Measurements from ENCODE around the gene CAPN14. TPM values are rescaled to one million over a fixed set of nuclear protein-coding genes. Genes with fewer than 3 reads are reported as not detected.

The CAPN14 gene, protein sequence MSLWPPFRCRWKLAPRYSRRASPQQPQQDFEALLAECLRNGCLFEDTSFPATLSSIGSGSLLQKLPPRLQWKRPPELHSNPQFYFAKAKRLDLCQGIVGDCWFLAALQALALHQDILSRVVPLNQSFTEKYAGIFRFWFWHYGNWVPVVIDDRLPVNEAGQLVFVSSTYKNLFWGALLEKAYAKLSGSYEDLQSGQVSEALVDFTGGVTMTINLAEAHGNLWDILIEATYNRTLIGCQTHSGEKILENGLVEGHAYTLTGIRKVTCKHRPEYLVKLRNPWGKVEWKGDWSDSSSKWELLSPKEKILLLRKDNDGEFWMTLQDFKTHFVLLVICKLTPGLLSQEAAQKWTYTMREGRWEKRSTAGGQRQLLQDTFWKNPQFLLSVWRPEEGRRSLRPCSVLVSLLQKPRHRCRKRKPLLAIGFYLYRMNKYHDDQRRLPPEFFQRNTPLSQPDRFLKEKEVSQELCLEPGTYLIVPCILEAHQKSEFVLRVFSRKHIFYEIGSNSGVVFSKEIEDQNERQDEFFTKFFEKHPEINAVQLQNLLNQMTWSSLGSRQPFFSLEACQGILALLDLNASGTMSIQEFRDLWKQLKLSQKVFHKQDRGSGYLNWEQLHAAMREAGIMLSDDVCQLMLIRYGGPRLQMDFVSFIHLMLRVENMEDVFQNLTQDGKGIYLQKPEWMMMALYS
- total RNA-seq (0.21 and 0.39 TPM in 2 replicates), polyA plus RNA-seq (not detected in 2 replicates)

GRCh38 chr2:31217465-31218200 lies at the start of gene CAPN14:
Gene CAPN14 (minus strand): TSS chr2:31217515. CDS start chr2:31205447, 12,068 bp downstream.
- Histone ChIP-seq H3K27ac (no peak within 1 kb of the TSS), H3K27me3 (no peaks in the 10 kb centered on the region), H3K36me3 (no peaks in the 10 kb centered on the region), H3K4me3 (no peak within 1 kb of the TSS), H3K9me3 (ENCODE audit: low read depth) (no peaks in the 10 kb centered on the region), H3K4me1 (ENCODE audit: low read depth) (no peaks in the 10 kb centered on the region)
- TF ChIP-seq CTCF (IDR thresholded peaks at IDR 0.05; ENCODE audit: low read depth, low read length), result no peak
- no peak for DNase-seq (ENCODE audit: low read depth in 1 of 2, low spot score in 1 of 2)

- Histone ChIP-seq H3K27me3 (no peaks in the 10 kb centered on the region), H3K36me3 (no peaks in the 10 kb centered on the region), H3K27ac (no peak overlapping the region), H3K4me1 (ENCODE audit: low read depth) (no peaks in the 10 kb centered on the region), H3K9me3 (ENCODE audit: low read depth) (no peaks in the 10 kb centered on the region), H3K4me3 (no peak overlapping the region)
- DNase-seq (ENCODE audit: low read depth in 1 of 2, low spot score in 1 of 2), result no peak
- no peak for TF ChIP-seq CTCF (IDR thresholded peaks at IDR 0.05; ENCODE audit: low read depth, low read length)
These were observed 49.5 kb upstream of the CAPN14 start for GRCh38 chr2:31266804-31267203.

GRCh38 chr2:31265234-31265633 lies 47.9 kb upstream of the CAPN14 start:
- Histone ChIP-seq H3K4me3 (no peak overlapping the region), H3K4me1 (ENCODE audit: low read depth) (no peaks in the 10 kb centered on the region), H3K36me3 (no peaks in the 10 kb centered on the region), H3K27me3 (no peaks in the 10 kb centered on the region), H3K9me3 (ENCODE audit: low read depth) (no peaks in the 10 kb centered on the region), H3K27ac (no peak overlapping the region)
- no peak for TF ChIP-seq CTCF (IDR thresholded peaks at IDR 0.05; ENCODE audit: low read depth, low read length)
- DNase-seq (ENCODE audit: low read depth in 1 of 2, low spot score in 1 of 2), result no peak

DNA sequence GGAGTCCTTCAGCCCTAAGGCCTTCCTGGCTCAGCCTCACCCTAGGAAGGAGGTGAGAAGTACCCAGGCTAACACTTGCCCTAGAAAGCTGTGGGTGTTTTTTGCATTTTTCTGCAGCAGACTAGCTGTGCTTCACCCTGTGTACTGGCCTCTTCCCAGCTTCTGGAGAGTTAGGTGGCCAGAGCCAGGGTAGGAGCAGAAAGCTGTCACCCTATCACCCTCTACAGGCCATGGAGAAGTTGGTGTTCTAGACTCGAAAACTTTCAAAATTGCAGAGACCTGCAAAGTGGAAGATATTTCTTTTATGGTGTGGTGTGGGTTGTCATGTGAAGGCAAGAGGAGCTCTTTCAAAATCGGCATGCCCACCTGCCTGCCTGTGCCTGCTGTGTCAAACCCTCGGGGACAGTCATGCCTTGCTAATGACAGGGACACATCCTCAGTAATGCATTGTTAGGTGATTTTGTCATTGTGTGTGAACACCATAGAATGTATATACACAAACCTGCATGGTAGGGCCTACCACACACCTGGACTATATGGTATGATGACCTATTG lies 46.4 kb upstream of the CAPN14 start:
- no peak for TF ChIP-seq CTCF (IDR thresholded peaks at IDR 0.05; ENCODE audit: low read depth, low read length)
- Histone ChIP-seq H3K27me3 (no peaks in the 10 kb centered on the region), H3K9me3 (ENCODE audit: low read depth) (no peaks in the 10 kb centered on the region), H3K4me3 (no peak overlapping the region), H3K4me1 (ENCODE audit: low read depth) (no peaks in the 10 kb centered on the region), H3K27ac (no peak overlapping the region), H3K36me3 (no peaks in the 10 kb centered on the region)
- no peak for DNase-seq (ENCODE audit: low read depth in 1 of 2, low spot score in 1 of 2)

- Histone ChIP-seq H3K4me3 (no peak overlapping the region), H3K9me3 (ENCODE audit: low read depth) (no peaks in the 10 kb centered on the region), H3K4me1 (ENCODE audit: low read depth) (peaks cover 8% of the 10 kb centered on the region), H3K27me3 (no peaks in the 10 kb centered on the region), H3K27ac (no peak overlapping the region), H3K36me3 (no peaks in the 10 kb centered on the region)
- no peak for DNase-seq (ENCODE audit: low read depth in 1 of 2, low spot score in 1 of 2)
- no peak for TF ChIP-seq CTCF (IDR thresholded peaks at IDR 0.05; ENCODE audit: low read depth, low read length)
These were observed 43.6 kb upstream of the CAPN14 start for GRCh38 chr2:31260870-31261269.
